HFFc6 (cell line): ENCODE measurements around the gene MDFIC2. TPM values are rescaled to one million over a fixed set of nuclear protein-coding genes. Genes with fewer than 3 reads are reported as not detected.

ENCODE experiments used
- DNase-seq: peaks from one replicate; pipeline ENCODE4 v3.0.0-alpha.2; 2018
- H3K27ac Mint-ChIP-seq: 2 replicates; pipeline ENCODE4 v1.8.0; 2020; ENCODE audit warnings: mild to moderate bottlenecking, mixed read lengths
- H3K27me3 Mint-ChIP-seq: 2 replicates; pipeline ENCODE4 v1.8.0; 2021; ENCODE audit warnings: mild to moderate bottlenecking, moderate library complexity, mixed read lengths; ENCODE audit not compliant: insufficient read depth
- H3K36me3 Mint-ChIP-seq: 2 replicates; pipeline ENCODE4 v1.8.0; 2021; ENCODE audit warnings: low read depth, mixed read lengths
- H3K4me1 Mint-ChIP-seq: 2 replicates; pipeline ENCODE4 v1.8.0; 2020; ENCODE audit warnings: low read depth, mixed read lengths
- H3K4me3 Mint-ChIP-seq: 2 replicates; pipeline ENCODE4 v1.8.0; 2020; ENCODE audit warnings: mild to moderate bottlenecking, moderate library complexity, mixed read lengths
- H3K9me3 Mint-ChIP-seq: 2 replicates; pipeline ENCODE4 v1.8.0; 2020; ENCODE audit warnings: mild to moderate bottlenecking, mixed read lengths
- CTCF ChIP-seq: fragments of 200-600 bp; sonication (generic); IDR thresholded peaks from 2 replicates; pipeline ENCODE4 v1.5.0; 2021; ENCODE audit warnings: antibody characterized with exemption, mild to moderate bottlenecking
- total RNA-seq, 6 experiments: library from RNA; stranded (reverse); fragmentation: NEBNext Ultra II Directional; extraction: Animal tissue kit (Norgen Biotek cat#: 25700); gene quantifications; 2 replicates in 1 of 6; 3 replicates in 5 of 6; pipeline ENCODE4 v1.2.3, GENCODE V29; 2021

The MDFIC2 gene
- total RNA-seq, 6 experiments from 2014 or later, result not detected

- no peak for DNase-seq
- H3K27me3 Mint-ChIP-seq, result no peaks in the 10 kb centered on the region; the same call in 1 of the 2 replicates
- no peak overlapping the region for H3K4me3 Mint-ChIP-seq
- H3K4me1 Mint-ChIP-seq, result no peaks in the 10 kb centered on the region
- no peak for TF ChIP-seq CTCF
- peaks cover 8% of the 10 kb centered on the region; the same call in 1 of the 2 replicates for H3K9me3 Mint-ChIP-seq
- H3K36me3 Mint-ChIP-seq, result no peaks in the 10 kb centered on the region
- H3K27ac Mint-ChIP-seq, result no peak overlapping the region
Observed at GRCh38 chr3:70182166-70182565, 130.3 kb downstream of the MDFIC2 start.

- Mint-ChIP-seq H3K27me3 (no peaks in the 10 kb centered on the region; the same call in 1 of the 2 replicates), H3K9me3 (0 out of 2 replicates have a peak, but pooled peaks cover 3% of the 10 kb centered on the region), H3K36me3 (no peaks in the 10 kb centered on the region), H3K4me1 (no peaks in the 10 kb centered on the region), H3K4me3 (no peak overlapping the region), H3K27ac (no peak overlapping the region)
- no peak for TF ChIP-seq CTCF
- DNase-seq, result no peak
Observed at GRCh38 chr3:70180664-70181063, 131.8 kb downstream of the MDFIC2 start.

GRCh38 chr3:70179111-70179510 lies 133.3 kb downstream of the MDFIC2 start:
- Mint-ChIP-seq H3K27me3 (no peaks in the 10 kb centered on the region; the same call in 1 of the 2 replicates), H3K36me3 (no peaks in the 10 kb centered on the region)

GRCh38 chr3:70177881-70178645 lies 134.4 kb downstream of the MDFIC2 start:
- Mint-ChIP-seq H3K27me3 (no peaks in the 10 kb centered on the region; the same call in 1 of the 2 replicates), H3K9me3 (0 out of 2 replicates have a peak, but pooled peaks cover 3% of the 10 kb centered on the region), H3K4me1 (no peaks in the 10 kb centered on the region), H3K27ac (no peak overlapping the region), H3K36me3 (no peaks in the 10 kb centered on the region), H3K4me3 (no peak overlapping the region)
- DNase-seq, result no peak
- TF ChIP-seq CTCF, result no peak

More at GRCh38 chr3:70179111-70179510, 133.3 kb downstream of the MDFIC2 start:
- no peak for TF ChIP-seq CTCF
- Mint-ChIP-seq H3K4me1 (no peaks in the 10 kb centered on the region), H3K27ac (no peak overlapping the region), H3K9me3 (0 out of 2 replicates have a peak, but pooled peaks cover 3% of the 10 kb centered on the region), H3K4me3 (no peak overlapping the region)
- DNase-seq, result no peak

GRCh38 chr3:70176224-70176623 lies 136.2 kb downstream of the MDFIC2 start:
- no peak overlapping the region for H3K27ac Mint-ChIP-seq
- no peaks in the 10 kb centered on the region for H3K36me3 Mint-ChIP-seq
- no peak for DNase-seq
- no peaks in the 10 kb centered on the region for H3K4me1 Mint-ChIP-seq
- no peak for TF ChIP-seq CTCF
- no peaks in the 10 kb centered on the region; the same call in 1 of the 2 replicates for H3K27me3 Mint-ChIP-seq
- H3K4me3 Mint-ChIP-seq, result no peak overlapping the region
- no peaks in the 10 kb centered on the region; the same call in 1 of the 2 replicates for H3K9me3 Mint-ChIP-seq
